GM21576 (cell line): Measurements from ENCODE around the gene VPS13D.
"Not testable (repeated sequence)": the region's sequence is repeated elsewhere in the genome, so short reads cannot be mapped to it uniquely, and the experiment has no call there.

Experiments used
- ATAC-seq: cut with Tn5 transposase; IDR thresholded peaks from one replicate; pipeline ENCODE4 v1.9.1; 2021; ENCODE audit warnings: mild to moderate bottlenecking, moderate library complexity; ENCODE audit not compliant: unreplicated experiment

Gene VPS13D

DNA sequence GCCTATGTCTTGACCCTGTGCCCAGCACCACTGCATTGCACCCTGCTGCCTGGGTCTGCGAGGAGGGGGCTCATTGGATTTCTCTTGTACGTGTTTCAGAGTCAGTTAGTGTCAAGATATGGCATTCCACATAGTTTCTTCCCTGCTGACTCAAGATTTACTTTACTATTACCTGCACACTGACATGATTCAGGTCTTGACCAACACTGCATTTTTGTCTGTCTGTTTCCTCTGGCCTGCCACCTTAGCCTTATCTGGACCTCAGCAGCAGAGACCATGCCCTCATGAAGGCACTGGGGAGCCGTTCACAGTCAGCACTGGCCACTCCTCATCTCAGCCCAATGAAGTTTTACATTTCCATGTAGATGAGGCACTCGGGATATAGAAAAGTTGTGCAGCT is 232.8 kb downstream of the VPS13D start:
- ATAC-seq, result no peak

DNA sequence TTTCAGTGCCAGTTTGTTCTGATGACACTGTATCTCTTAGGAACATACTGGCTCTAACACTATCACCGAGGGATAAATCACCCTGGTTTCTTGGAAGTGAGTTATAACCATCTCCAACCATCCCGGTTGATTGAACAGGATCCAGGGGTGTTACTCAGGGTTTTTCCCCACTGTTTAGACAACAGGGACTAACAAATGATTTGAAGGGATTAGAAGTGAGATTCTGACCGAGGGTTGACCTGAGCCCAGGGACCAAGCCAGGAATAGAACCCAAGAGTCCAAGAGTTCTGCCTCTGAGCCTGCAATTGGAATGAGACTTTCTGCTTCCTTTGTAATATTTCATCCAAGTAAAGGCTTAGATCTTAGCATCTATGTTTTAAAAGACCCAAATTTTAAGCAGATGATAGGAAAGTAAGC is 234.2 kb downstream of the VPS13D start:
- no peak for ATAC-seq

- no peak for ATAC-seq
Measured at GRCh38 chr1:12464598-12465056, 234.8 kb downstream of the VPS13D start.

GRCh38 chr1:12465126-12465525 is 235.3 kb downstream of the VPS13D start:
- ATAC-seq, result no peak

GRCh38 chr1:12466816-12467215 is 237.0 kb downstream of the VPS13D start:
- no peak for ATAC-seq

- no peak for ATAC-seq
Measured at GRCh38 chr1:12467570-12468286, 237.9 kb downstream of the VPS13D start.

GRCh38 chr1:12468323-12468722 is 238.5 kb downstream of the VPS13D start:
- ATAC-seq, result no peak

GRCh38 chr1:12469493-12469892 is 239.7 kb downstream of the VPS13D start:
- no peak for ATAC-seq

- ATAC-seq, result no peak
Measured at GRCh38 chr1:12469990-12470389, 240.2 kb downstream of the VPS13D start.

DNA sequence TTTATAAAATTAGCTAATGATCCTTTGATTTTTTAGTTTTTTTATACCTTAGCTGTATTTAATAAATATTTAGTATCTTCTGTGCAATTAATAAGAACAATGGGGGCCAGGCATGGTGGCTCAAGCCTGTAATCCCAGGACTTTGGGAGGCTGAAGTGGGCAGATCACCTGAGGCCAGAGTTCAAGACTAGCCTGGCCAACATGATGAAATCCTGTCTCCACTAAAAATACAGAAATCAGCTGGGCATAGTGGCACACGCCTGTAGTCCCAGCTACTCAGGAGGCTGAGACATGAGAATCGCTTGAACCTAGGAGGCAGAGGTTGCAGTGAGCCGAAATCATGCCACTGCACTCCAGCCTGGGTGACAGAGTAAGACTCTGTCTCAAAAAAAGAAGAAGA is 241.1 kb downstream of the VPS13D start:
- not testable (repeated sequence) for ATAC-seq

GRCh38 chr1:12472156-12472797 is 242.4 kb downstream of the VPS13D start:
- no peak for ATAC-seq

- no peak for ATAC-seq
Measured at GRCh38 chr1:12472798-12473551, 243.1 kb downstream of the VPS13D start.

GRCh38 chr1:12473596-12474362 is 243.9 kb downstream of the VPS13D start:
- ATAC-seq, result no peak

- no peak for ATAC-seq
Measured at GRCh38 chr1:12475101-12475500, 245.3 kb downstream of the VPS13D start.

DNA sequence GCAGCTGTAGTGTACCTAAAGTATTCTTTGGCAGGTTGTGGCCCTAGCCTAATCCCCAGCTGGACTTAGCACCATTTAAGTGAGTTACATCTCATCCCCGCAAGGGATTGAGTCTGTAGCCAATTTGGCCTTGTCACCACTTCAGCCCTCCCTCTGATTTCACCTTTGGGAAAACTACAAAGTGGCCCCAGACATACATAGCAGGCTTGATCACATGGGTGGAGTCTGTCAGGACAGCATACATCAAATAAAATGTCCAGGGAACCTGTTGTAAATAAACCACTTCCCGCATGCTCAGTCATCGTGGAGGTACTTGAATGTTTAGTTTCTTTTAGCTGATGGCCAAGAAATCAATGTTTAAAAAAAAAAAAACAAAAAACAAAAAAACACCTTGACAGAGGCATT is 245.7 kb downstream of the VPS13D start:
- ATAC-seq, result no peak

DNA sequence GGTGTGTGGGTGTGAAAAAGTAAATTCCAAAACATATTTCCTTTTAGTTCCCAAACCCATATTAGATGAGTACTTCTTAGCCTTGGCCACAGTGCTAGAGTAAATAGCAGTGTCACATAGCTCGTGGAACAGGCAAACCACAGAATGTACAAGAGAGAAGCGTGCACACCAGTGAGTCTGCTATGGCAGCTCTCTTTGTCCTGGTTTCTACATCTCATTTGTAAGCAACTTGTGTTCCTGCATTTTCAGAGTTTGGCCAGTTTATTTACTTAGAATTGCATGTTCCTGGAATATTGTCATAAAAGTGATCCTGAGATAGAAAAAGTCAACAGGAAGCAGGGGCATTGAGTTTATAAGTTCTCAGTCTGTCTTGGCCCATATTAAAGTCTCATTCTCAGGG is 246.1 kb downstream of the VPS13D start:
- ATAC-seq, result no peak

- no peak for ATAC-seq
Measured at GRCh38 chr1:12477314-12477713, 247.5 kb downstream of the VPS13D start.

DNA sequence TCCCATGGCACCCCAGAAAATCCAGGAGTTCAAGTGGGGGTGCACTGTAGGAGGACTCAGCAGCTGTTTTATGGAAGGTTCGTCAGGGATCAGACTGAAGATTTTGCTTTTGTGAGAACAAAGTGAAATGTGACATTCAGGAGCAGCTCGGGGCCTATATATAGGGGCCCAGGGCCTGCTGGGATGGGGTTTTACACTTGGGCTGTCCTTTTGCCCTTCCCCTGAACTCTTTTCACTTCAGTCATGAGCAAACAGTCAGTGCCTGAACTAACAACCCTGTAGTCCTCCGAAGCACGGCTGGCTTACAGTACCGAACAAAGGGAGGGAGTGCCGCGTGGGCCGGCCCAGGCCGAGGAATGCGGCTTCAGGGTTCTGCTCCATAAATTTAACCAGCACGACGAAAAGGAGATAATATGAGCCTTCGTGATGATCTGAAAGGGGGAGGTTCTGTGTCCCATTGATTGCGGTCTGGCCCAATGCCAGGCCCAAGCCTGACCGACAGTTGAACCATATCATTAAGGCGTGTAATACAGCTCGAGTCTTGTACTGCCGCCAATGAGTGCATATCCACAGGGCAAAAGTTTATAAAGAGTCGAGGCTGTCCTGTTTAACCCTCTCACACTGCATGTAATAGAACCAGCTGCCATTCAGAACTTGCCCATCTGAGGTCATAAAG is 248.2 kb downstream of the VPS13D start:
- no peak for ATAC-seq

GRCh38 chr1:12478612-12478985 is 248.8 kb downstream of the VPS13D start:
- ATAC-seq, result no peak

GRCh38 chr1:12479311-12479710 is 249.5 kb downstream of the VPS13D start:
- no peak for ATAC-seq

DNA sequence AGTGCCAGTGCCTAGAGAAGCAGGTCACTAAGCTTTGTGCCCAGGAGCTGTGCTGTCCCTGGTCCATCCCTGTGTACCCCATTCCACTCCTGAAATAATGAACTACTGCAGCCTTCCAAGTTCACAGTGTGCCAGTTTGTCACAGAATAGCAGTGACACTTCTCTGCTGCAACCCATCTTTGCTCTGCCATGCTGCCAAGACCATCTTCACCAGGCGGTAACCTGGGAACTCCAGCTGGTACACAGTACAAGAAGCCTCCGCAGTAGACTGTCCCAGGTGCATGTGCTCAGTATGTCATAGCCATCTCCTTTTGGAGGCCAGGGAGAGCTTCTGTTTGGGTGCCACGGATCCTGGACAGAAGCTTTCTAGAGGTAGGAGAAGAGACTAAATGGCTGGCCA is 250.2 kb downstream of the VPS13D start:
- no peak for ATAC-seq
